SKM-1 treated with dmso at 0.1 percent for 144 hours (cell line): ENCODE data around the gene MB.

Experiments used
- DNase-seq: peaks from one replicate; lab custom pipeline; 2025; ENCODE audit not compliant: unreplicated experiment; lab: John Stamatoyannopoulos, UW

Gene MB

DNA sequence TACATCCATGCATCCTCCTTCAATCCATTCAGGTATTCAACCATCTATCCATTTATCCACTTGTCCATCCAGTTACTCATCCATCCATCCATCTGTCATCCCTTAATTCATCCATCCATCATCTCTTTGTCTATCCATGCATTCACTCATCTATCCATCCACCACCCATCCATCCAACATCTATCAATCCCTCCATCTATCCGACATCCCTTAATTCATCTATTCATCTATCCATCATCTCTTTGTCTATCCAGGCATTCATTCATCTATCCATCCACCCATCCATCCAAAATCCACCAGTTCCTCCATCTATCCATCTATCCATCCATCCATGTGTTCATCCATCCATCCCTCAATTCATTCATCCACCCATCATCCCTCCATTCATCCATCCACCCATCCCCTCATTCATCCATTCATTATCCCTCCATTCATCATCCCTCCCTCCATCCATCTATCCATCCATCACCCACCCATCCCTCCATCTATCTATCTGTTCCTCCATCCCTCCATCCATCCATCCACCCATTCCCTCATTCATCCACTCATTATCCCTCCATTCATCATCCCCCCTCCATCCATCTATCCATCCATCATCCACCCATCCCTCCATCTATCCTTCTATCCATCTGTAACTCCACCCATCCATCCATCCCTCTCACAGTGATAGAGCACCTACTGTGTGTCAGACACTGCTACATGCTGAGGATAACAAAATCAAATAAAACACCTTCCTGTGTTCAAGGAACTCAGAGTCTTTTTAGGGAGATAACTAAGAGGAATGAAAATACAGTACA lies 1.5 kb upstream of the MB start:
- no peak for DNase-seq

DNA sequence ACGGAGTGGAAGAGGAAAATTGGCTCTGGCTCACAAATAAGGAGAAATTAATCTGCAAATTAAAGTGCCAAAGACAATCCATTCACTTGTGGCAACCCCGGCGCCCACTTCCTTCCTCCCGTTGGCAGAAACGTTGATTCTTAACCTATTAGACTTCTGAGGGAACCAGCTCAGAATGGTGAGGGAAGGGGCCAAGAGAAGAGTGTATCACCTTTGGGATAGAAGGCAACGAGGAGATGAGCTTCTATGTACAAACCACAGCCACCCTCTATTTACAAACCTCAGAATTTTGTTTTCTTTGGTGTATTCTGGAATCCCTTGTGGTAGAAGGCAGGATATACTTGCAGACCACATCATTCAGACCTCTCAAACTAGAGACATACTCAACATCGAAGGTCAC lies 1.1 kb downstream of the MB start:
- DNase-seq = no peak

DNA sequence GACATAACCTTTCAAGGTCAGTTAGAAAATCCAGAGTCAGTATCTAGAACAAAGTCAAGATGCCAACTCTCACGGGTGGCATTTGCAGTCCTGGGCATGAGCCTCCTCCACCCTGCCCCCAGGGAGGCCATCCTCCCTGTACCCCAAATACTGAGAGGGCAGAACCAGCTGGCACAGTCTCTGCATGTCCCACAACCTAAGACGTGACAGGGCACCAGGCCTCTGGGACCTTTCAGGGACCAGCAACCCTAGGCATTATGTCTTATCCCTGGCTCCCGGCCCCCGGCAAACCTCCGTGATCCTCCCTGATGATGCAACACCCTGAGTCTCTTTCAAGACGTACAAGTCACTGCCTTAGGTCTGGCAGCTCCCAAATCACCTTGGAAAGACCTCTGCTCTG lies 2.0 kb downstream of the MB start:
- no peak for DNase-seq

DNA sequence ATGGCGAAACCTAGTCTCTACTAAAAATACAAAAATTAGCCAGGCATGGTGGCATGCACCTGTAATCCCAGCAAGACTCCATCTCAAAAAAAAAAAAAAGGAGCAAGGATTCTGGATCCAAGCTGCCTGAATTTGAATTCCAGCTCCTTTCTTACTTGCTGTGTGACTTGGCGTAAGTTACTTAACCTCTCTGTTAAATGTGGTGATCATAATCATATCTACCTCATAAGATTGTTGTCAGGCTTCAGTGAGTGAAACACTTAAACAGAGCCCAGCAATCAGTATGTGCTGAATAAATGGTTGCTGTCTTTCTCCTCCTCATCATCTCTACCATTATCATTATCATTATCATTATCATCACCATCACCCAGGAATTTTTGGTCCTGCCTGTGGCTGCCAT lies 2.7 kb downstream of the MB start:
- no peak for DNase-seq

GRCh38 chr22:35612903-35613302 lies 4.2 kb downstream of the MB start:
- DNase-seq = no peak

DNA sequence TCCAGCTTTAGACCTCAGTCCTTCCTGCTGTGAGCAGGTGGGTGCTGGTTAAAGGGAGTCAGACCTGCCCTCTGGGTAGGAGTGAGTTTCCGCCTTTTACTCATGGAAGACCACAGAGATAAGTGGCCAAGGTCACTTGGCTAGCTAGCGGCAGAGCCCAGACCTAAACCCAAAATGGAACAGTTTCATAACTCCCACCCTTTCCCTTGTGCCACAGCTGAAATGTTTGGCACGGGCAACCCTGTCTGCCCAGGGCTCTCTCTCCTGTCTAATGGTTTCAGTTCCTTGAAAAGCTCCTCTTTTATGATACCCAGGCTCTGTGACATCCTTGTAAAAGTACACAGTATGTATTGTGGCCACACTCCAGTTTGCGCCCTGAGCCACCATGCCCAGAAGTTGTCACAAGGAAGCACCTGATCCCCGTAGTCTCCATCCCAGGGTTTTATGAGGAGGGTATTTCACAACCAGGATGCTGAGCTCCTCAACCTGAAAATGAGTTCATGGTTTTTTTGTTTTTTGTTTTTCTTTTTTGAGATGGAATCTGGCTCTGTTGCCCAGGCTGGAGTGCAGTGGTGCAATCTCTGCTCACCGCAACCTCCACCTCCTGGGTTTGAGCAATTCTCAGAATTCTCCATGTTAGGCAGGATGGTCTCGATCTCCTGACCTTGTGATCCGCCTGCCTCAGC lies 5.1 kb downstream of the MB start:
- peak; percentile 41 for DNase-seq

DNA sequence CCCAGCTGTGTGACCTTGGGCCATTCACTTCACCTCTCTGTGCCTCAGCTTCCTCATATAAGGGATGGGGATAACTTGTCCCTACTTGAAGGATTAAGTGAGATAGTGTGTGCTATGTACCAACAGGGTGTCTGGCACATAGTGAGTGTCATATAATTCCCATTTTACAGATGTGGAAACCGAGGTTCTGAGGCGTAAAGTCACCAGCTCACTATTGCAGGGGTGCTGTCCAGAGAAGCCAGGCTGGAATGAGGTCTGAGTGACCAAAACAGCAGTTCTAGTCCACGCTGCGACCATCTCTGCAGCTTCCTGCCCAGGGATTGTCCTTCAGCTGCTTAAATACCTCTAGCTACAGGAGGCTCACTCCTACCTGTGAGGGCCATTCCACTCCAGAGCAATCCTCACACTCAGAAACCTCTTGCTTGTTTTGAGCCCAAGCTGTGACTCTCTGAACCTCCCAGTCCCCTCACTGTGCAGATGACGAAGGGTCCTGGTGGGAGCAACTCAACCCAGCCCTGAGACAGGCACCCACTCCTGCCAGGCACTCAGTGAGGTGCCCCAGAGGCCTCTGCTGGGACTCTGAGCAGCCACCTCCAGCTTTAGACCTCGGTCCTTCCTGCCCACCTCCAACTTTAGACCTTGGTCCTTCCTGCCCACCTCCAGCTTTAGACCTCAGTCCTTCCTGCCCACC lies 5.8 kb downstream of the MB start:
- DNase-seq = no peak

GRCh38 chr22:35610741-35611140 lies 6.4 kb downstream of the MB start:
- DNase-seq = no peak

- DNase-seq = no peak
Measured at GRCh38 chr22:35609761-35610160, 7.4 kb downstream of the MB start.

- DNase-seq = no peak
Measured at GRCh38 chr22:35609261-35609660, 7.9 kb downstream of the MB start.

DNA sequence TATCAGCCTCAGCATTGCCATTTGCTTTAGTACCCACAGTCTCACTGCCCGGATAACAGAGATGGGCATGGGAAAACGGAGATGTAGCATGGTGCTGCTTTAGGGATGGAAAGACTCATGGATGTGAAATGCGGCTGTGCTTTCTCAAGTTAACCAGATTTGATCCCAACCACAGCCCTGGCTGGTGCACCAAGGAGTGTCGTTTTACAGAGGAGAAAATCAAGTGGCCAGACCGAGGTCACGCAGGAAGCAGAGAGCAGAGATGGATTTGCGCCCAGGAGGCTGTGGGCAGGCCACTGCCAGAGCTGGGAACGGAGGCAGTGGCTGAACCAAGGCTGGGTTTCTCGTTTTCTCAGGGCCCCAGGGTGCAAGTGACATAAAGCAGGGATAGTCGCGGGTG lies 9.0 kb downstream of the MB start:
- DNase-seq = no peak

GRCh38 chr22:35606916-35607315 lies 10.2 kb downstream of the MB start:
- DNase-seq = no peak

GRCh38 chr22:35605851-35606481 lies 11.2 kb downstream of the MB start:
- DNase-seq = no peak

DNA sequence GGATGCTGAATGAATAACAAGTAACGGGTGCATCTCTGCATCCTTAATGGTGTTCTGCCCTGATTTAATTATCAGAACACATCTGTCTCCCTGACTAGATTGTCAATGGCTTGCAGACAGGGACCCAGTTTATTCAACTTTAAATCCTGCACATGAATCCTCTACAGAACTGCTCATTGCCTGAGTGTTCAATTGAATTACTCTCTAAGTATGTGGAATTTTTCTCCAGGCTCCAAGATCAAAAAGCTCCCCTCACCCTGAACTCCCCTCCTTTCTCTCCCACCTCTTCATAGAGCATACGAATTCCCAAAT lies 11.8 kb downstream of the MB start:
- DNase-seq = no peak

DNA sequence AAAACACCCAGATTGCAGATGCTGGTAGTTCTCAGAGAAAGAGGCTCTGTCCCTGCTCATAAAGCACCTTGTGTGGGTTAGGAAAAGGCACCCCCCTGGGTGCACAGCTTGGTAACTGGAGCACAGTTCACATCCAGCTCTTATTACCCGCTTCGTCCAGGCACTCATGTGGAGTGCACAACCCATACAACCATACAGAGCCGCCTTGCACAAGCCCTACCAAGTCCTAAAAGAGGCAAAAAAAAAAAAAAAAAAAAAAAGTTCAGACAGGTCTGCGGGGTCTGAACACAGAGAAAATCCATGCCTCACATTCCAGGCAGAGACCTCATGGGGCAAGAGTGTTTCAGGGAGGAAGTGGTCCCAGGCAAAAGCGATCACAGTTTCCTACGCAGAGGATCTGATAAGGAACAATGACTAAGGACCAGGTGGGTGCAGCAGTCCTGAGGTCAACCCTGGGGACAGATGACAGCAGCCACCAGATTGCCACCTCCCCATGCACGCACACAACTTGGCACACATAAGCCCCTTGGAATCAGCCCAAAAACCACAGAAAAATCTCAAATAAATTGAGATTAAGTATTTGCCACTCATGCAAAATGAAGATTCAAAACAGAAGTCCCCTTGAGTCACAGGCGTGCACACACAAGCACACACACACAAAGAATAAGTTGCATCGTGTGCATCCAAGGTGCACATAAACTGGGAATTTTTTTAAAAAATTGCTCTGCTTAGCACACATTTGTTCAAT lies 12.3 kb downstream of the MB start:
- peak; percentile 12 for DNase-seq

- DNase-seq = peak; percentile 90
Measured at GRCh38 chr22:35601743-35602615, 15.2 kb downstream of the MB start.

GRCh38 chr22:35601013-35601580 lies 16.0 kb downstream of the MB start:
- no peak for DNase-seq

GRCh38 chr22:35600476-35600875 lies 16.7 kb downstream of the MB start:
- DNase-seq = no peak

- no peak for DNase-seq
Measured at GRCh38 chr22:35599364-35599763, 17.8 kb downstream of the MB start.

DNA sequence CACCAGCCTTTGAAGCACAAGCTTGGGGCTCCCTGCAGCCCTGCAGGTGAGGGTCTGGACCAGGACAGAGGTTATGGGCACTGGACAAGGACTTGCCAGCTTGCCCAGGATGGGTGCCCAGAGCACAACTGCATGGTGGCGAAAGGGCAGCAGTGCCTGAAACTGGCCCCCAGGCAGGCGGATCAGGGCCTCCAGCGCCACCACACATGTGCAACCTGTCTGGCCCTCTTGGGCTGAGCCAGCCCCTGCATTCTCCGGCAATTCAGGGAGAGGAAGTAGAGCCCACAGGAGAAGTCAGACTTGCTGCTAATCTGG lies 18.8 kb downstream of the MB start:
- no peak for DNase-seq
